ENCODE results near the gene ADAM17. TPM values are rescaled to one million over a fixed set of nuclear protein-coding genes. Genes with fewer than 3 reads are reported as not detected.

Gene ADAM17
- total and polyA plus RNA-seq, 2 of the 8 experiments (the other 6 are each of a cell fraction or from before 2014, with no cell fraction given), result 6.5 to 23.5 TPM

- no peak for TF ChIP-seq CHD1 (IDR thresholded peaks at IDR 0.05; ENCODE audit: low read depth, low read length)
Measured at GRCh38 chr2:9480157-9480556, 75.5 kb downstream of the ADAM17 start (continued).

All from H1 (cell line).